Measurements from ENCODE around the gene UFC1.
A peak's percentile ranks its signal among the peaks of the same experiment; 100 is the strongest.

UFC1 gene

GRCh38 chr1:161133220-161133740 lies 20.5 kb upstream of the UFC1 start:
- DNase-seq (ENCODE audit: low read depth in 3 of 3, low spot score in 1 of 3), result no peak

GRCh38 chr1:161137881-161138280 lies 15.9 kb upstream of the UFC1 start:
- DNase-seq (ENCODE audit: low read depth in 3 of 3, low spot score in 1 of 3), result no peak

- no peak for DNase-seq (ENCODE audit: low read depth in 3 of 3, low spot score in 1 of 3)
Observed at GRCh38 chr1:161138431-161138830, 15.3 kb upstream of the UFC1 start.

- DNase-seq (ENCODE audit: low read depth in 3 of 3, low spot score in 1 of 3), result no peak
Observed at GRCh38 chr1:161139766-161140165, 14.0 kb upstream of the UFC1 start.

GRCh38 chr1:161140755-161141400 lies 12.9 kb upstream of the UFC1 start:
- DNase-seq (ENCODE audit: low read depth in 3 of 3, low spot score in 1 of 3), result no peak

- no peak for DNase-seq (ENCODE audit: low read depth in 3 of 3, low spot score in 1 of 3)
Observed at GRCh38 chr1:161145832-161146231, 7.9 kb upstream of the UFC1 start.

GRCh38 chr1:161153176-161153575 lies 602 bp upstream of the UFC1 start:
- no peak for DNase-seq (ENCODE audit: low read depth in 3 of 3, low spot score in 1 of 3)

GRCh38 chr1:161157867-161158266 lies 4.1 kb downstream of the UFC1 start:
- DNase-seq (ENCODE audit: low read depth in 3 of 3, low spot score in 1 of 3), result no peak

- no peak for DNase-seq (ENCODE audit: low read depth in 3 of 3, low spot score in 1 of 3)
Observed at GRCh38 chr1:161158316-161159010, 4.7 kb downstream of the UFC1 start.

GRCh38 chr1:161159087-161159912 lies 5.5 kb downstream of the UFC1 start, which contains the start of gene USP21:
TSS of gene USP21 (plus strand) at chr1:161159500. CDS start at chr1:161160641, 1,141 bp downstream.
- DNase-seq (ENCODE audit: low read depth in 3 of 3, low spot score in 1 of 3), result peak; percentile 77 to 84 (median 83)

GRCh38 chr1:161159913-161160243 lies 6.1 kb downstream of the UFC1 start:
- DNase-seq (ENCODE audit: low read depth in 3 of 3, low spot score in 1 of 3), result no peak

- no peak for DNase-seq (ENCODE audit: low read depth in 3 of 3, low spot score in 1 of 3)
Observed at GRCh38 chr1:161160671-161161145, 6.9 kb downstream of the UFC1 start.

GRCh38 chr1:161161652-161162051 lies 7.9 kb downstream of the UFC1 start:
- DNase-seq (ENCODE audit: low read depth in 3 of 3, low spot score in 1 of 3), result no peak

GRCh38 chr1:161162052-161162451 lies 8.3 kb downstream of the UFC1 start:
- no peak for DNase-seq (ENCODE audit: low read depth in 3 of 3, low spot score in 1 of 3)

GRCh38 chr1:161162806-161163205 lies 9.0 kb downstream of the UFC1 start:
- DNase-seq (ENCODE audit: low read depth in 3 of 3, low spot score in 1 of 3), result no peak

- DNase-seq (ENCODE audit: low read depth in 3 of 3, low spot score in 1 of 3), result no peak
Observed at GRCh38 chr1:161163793-161164192, 10.0 kb downstream of the UFC1 start.

- DNase-seq (ENCODE audit: low read depth in 3 of 3, low spot score in 1 of 3), result no peak
Observed at GRCh38 chr1:161164901-161165610, 11.3 kb downstream of the UFC1 start.

GRCh38 chr1:161165742-161166668 lies 12.2 kb downstream of the UFC1 start, which contains the start of gene PPOX:
TSS of gene PPOX (plus strand) at chr1:161166426. CDS start at chr1:161166848, 422 bp downstream.
- peak; percentile 73 to 79 (median 78) for DNase-seq (ENCODE audit: low read depth in 3 of 3, low spot score in 1 of 3)

GRCh38 chr1:161166669-161167548 lies 13.1 kb downstream of the UFC1 start:
- no peak for DNase-seq (ENCODE audit: low read depth in 3 of 3, low spot score in 1 of 3)

Measured in stimulated activated CD4-positive, alpha-beta T cell treated with anti-CD3 and anti-CD28 coated beads, TNF-alpha, amount 100 ng/mL, for 1 hour (primary cell).